Left ventricle myocardium inferior (tissue), 1 donor: ENCODE measurements around the gene DLX1. TPM values are rescaled to one million over a fixed set of nuclear protein-coding genes. Genes with fewer than 3 reads are reported as not detected.
"Not testable (repeated sequence)": the region's sequence is repeated elsewhere in the genome, so short reads cannot be mapped to it uniquely, and the experiment has no call there.

ENCODE experiments used
- DNase-seq: peaks from one replicate; pipeline ENCODE4 v3.0.0-alpha.2; 2020
- H3K27ac ChIP-seq: fragments of 200-600 bp; replicated peaks from 2 replicates; pipeline ENCODE4 v1.8.0; 2021
- H3K27me3 ChIP-seq: fragments of 200-600 bp; 2 replicates; pipeline ENCODE4 v1.8.0; 2021; ENCODE audit warnings: low read depth
- H3K36me3 ChIP-seq: fragments of 200-600 bp; 2 replicates; pipeline ENCODE4 v1.8.0; 2021
- H3K4me1 ChIP-seq: fragments of 200-600 bp; 2 replicates; pipeline ENCODE4 v1.8.0; 2021
- H3K4me3 ChIP-seq: fragments of 200-600 bp; 2 replicates; pipeline ENCODE4 v1.8.0; 2021; ENCODE audit warnings: mild to moderate bottlenecking, moderate library complexity
- H3K9me3 ChIP-seq: fragments of 200-600 bp; replicated peaks from 2 replicates; pipeline ENCODE4 v1.8.0; 2021
- intact Hi-C: fragments of 100-400 bp; cut with micrococcal nuclease; formaldehyde crosslinking; loops from one replicate; pipeline ENCODE4 v1.11.0; 2022
- total RNA-seq: library from RNA; stranded (reverse); fragmentation: NEBNext Ultra II Directional; extraction: Animal tissue kit (Norgen Biotek cat#: 25700); gene quantifications from one replicate; pipeline ENCODE4 v1.2.1, GENCODE V29; 2021
- TF ChIP-seq, protein P1 (sequence below): fragments of 200-600 bp; IDR thresholded peaks from 2 replicates; pipeline ENCODE4 v1.8.0; 2021; ENCODE audit warnings: antibody characterized with exemption, mild to moderate bottlenecking, borderline replicate concordance
- donor health status: DM: no; HTN: yes; CAD: no; lungs with severe emphysema.

The DLX1 gene
- total RNA-seq, 1 donor from 2014 or later = not detected

DNA sequence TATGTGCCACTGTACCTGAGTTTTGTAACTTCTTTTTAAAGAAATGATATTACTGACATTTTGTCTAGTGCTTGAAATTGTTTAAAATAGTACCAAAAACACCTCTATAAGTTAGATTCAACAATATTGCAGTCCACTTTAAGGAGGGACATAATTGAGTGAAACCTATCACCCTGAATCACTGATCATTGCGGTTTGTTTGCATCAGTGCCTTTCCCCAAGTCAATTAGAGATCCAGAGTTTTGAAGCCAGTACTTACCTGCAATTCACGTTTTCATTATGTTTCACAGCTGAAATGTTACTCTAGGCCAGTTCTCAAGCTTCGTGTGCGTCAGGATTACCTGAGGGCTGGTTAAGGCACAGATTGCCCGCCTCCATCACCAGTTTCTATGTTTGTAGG is 26.6 kb upstream of the DLX1 start:
- no peak overlapping the region for H3K27ac ChIP-seq
- H3K27me3 ChIP-seq = no peaks in the 10 kb centered on the region
- DNase-seq = no peak
- intact Hi-C loops = no loop called here
- H3K36me3 ChIP-seq = peaks cover 3% of the 10 kb centered on the region
- H3K9me3 ChIP-seq = no peaks in the 10 kb centered on the region
- no peak overlapping the region for H3K4me3 ChIP-seq
- TF ChIP-seq, protein P1, sequence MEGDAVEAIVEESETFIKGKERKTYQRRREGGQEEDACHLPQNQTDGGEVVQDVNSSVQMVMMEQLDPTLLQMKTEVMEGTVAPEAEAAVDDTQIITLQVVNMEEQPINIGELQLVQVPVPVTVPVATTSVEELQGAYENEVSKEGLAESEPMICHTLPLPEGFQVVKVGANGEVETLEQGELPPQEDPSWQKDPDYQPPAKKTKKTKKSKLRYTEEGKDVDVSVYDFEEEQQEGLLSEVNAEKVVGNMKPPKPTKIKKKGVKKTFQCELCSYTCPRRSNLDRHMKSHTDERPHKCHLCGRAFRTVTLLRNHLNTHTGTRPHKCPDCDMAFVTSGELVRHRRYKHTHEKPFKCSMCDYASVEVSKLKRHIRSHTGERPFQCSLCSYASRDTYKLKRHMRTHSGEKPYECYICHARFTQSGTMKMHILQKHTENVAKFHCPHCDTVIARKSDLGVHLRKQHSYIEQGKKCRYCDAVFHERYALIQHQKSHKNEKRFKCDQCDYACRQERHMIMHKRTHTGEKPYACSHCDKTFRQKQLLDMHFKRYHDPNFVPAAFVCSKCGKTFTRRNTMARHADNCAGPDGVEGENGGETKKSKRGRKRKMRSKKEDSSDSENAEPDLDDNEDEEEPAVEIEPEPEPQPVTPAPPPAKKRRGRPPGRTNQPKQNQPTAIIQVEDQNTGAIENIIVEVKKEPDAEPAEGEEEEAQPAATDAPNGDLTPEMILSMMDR = no peak
- no peaks in the 10 kb centered on the region for H3K4me1 ChIP-seq

DNA sequence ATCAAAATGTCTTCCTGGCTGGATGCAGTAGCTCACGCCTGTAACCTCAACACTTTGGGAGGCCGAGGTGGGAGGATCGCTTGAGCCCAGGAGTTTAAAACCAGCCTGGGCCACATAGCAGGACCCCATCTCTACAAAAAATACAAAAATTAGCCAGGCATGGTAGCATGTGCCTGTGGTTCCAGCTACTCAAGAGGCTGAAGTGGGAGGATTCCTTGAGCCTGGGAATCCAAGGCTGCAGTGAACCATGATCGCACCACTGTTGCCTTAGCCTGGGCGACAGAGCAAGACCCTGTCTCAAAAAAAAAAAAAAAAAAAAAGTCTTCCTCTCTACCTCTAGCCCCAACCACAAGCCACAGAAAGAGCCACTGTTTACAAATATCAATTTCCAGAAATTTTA is 25.2 kb upstream of the DLX1 start:
- H3K27me3 ChIP-seq, H3K4me3 ChIP-seq, H3K27ac ChIP-seq, intact Hi-C loops, DNase-seq, H3K9me3 ChIP-seq, H3K4me1 ChIP-seq, H3K36me3 ChIP-seq: not testable (repeated sequence)

DNA sequence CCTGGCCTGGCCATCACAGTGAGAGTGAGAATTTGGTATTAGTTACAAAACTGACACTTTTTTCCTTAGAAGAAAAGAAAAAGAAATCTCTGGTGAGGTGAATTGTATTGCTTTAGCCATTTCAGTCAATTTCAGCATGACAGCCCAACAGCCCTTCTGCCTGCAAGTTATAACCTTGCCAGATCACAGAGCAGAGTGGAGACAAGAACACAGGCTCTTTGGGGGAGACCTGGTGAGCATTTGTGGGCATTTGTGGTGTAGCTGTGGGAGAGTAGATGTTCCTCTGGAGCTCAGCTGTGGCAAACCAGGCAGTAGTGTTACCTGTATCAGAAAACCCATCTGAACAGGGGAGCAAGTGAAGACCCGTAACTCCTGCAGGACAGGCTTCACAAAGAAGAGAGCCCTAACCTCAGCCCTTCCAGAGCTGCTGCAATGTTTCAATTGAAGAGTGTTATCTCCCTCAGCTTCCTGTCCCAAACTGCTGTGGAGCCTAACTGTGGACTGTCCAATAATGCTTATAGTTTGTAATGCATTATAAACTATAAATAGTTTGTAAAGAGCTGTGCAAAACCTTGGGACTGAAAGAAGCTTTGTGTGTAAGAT is 22.8 kb upstream of the DLX1 start:
- TF ChIP-seq, protein P1 = no peak
- Histone ChIP-seq H3K4me3 (no peak overlapping the region), H3K27ac (no peak overlapping the region), H3K27me3 (no peaks in the 10 kb centered on the region), H3K36me3 (peaks cover 17% of the 10 kb centered on the region), H3K4me1 (no peaks in the 10 kb centered on the region), H3K9me3 (no peaks in the 10 kb centered on the region)
- no peak for DNase-seq
- intact Hi-C loops = no loop called here

DNA sequence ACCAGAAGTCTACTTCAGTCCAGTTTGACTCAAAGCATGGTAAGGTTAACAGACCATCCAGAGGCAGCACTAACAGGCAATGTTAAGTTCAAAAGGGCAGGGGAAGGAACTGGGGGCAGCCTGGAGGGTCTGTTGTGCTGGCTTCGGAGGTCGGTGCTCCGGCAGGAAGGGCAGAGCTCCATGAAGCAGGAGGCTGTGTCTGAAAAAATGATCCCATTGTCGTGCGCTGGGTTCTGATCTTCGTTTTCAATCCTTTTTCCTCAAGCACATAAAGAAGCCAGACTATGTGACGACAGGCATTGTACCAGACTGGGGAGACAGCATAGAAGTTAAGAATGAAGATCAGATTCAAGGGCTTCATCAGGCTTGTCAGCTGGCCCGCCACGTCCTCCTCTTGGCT is 21.9 kb upstream of the DLX1 start:
- TF ChIP-seq, protein P1 = no peak
- Histone ChIP-seq H3K9me3 (no peaks in the 10 kb centered on the region), H3K27me3 (no peaks in the 10 kb centered on the region), H3K4me3 (no peak overlapping the region), H3K36me3 (peaks cover 17% of the 10 kb centered on the region), H3K27ac (no peak overlapping the region), H3K4me1 (no peaks in the 10 kb centered on the region)
- DNase-seq = no peak
- intact Hi-C loops = no loop called here

DNA sequence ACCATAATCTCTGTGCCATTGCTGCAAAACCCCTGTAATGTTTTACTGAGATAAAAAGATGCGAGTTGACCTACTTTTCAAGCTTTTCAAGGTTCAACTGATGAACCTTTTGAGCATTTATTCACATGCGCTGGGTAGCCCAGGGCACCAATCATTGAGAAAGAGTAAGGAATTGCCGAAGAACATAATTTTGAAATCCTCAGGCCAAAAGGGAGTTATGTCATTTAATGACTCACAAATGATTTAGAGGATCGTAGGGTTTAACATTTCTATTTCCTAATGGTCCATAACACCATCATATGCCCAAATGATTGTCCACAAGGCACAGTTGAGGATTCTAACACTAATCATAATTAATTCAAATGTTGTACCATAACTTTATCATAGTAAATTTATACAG is 20.2 kb upstream of the DLX1 start:
- Histone ChIP-seq H3K4me3 (no peak overlapping the region), H3K27me3 (no peaks in the 10 kb centered on the region), H3K36me3 (peaks cover 17% of the 10 kb centered on the region), H3K4me1 (no peaks in the 10 kb centered on the region), H3K27ac (no peak overlapping the region), H3K9me3 (no peaks in the 10 kb centered on the region)
- intact Hi-C loops = no loop called here
- no peak for DNase-seq
- TF ChIP-seq, protein P1 = no peak

DNA sequence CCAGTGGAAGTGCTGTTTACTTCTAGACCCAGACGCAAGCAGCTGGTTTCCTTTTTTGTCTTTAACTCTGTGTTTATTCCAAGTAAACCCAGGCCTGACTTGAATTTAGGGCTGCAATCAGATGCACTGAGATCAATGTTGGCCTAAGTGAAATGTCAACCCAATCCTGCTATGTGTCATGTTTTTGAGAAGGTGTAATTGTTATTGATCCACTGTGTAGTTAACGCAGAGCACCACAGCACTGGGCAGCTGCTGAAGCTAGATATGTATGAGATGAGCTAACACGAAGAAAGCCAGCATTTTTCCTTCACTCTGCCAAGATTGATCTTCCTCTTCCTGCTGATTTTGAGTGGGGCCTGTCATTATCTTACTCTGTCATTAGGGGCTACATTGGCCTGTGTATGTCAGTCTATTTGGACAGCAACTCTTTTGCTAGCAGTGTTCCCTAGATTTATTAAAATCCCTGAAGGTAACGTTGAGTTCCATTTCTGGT is 18.9 kb upstream of the DLX1 start:
- no peak overlapping the region for H3K4me3 ChIP-seq
- intact Hi-C loops = no loop called here
- TF ChIP-seq, protein P1 = no peak
- H3K27me3 ChIP-seq = no peaks in the 10 kb centered on the region
- no peaks in the 10 kb centered on the region for H3K9me3 ChIP-seq
- no peak for DNase-seq
- H3K36me3 ChIP-seq = peaks cover 17% of the 10 kb centered on the region
- no peak overlapping the region for H3K27ac ChIP-seq
- H3K4me1 ChIP-seq = no peaks in the 10 kb centered on the region

DNA sequence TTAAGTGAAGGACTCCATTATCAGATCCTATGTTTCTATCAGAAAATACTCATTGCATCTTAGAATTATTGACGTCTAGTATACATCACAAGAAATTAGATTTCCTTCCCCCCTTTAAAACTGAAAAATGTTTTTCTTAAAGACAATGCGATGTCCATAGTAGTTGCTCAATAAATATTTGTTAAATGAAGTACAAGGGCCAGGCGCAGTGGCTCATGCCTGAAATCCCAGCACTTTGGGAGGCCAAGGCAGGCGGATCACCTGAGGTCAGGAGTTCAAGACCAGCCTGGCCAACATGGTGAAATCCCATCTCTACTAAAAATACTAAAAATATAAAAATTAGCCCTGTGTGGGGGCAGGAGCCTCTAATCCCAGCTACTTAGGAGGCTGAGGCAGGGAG is 17.4 kb upstream of the DLX1 start:
- intact Hi-C loops, H3K4me3 ChIP-seq, H3K9me3 ChIP-seq, H3K27ac ChIP-seq, H3K27me3 ChIP-seq, DNase-seq, H3K4me1 ChIP-seq: not testable (repeated sequence)
- peaks cover 17% of the 10 kb centered on the region for H3K36me3 ChIP-seq
